Colon (tissue), 2 donors: ENCODE measurements around the gene OVOL3.
"Not testable (repeated sequence)": the region's sequence is repeated elsewhere in the genome, so short reads cannot be mapped to it uniquely, and the experiment has no call there.

Source experiments
- FAIRE-seq: peaks from 2 replicates; lab custom pipeline; 2012; peaks lifted over from hg19 to GRCh38; lab: Jason Lieb, UNC
- donor health status: control.
- donor health status: control.

Gene OVOL3

DNA sequence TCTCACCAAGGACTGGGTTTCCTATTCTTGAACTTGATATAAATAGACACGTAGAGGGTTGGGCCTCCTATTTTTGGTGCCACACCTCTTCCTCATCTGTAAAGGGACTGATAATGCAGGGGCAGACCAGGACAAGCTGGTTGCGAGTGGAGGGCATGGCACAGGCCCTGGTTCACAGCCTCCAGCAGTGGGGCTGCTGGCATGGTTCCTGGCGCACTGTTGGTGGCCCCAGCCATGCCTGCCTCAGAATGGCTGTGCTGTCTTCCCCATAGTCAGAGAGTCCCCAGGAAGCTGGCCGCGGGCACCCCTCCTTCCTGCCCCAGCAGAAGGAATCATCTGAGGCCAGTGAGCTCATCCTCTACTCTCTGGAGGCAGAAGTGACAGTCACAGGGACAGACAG, 10.5 kb upstream of the OVOL3 start:
- FAIRE-seq, result no peak

DNA sequence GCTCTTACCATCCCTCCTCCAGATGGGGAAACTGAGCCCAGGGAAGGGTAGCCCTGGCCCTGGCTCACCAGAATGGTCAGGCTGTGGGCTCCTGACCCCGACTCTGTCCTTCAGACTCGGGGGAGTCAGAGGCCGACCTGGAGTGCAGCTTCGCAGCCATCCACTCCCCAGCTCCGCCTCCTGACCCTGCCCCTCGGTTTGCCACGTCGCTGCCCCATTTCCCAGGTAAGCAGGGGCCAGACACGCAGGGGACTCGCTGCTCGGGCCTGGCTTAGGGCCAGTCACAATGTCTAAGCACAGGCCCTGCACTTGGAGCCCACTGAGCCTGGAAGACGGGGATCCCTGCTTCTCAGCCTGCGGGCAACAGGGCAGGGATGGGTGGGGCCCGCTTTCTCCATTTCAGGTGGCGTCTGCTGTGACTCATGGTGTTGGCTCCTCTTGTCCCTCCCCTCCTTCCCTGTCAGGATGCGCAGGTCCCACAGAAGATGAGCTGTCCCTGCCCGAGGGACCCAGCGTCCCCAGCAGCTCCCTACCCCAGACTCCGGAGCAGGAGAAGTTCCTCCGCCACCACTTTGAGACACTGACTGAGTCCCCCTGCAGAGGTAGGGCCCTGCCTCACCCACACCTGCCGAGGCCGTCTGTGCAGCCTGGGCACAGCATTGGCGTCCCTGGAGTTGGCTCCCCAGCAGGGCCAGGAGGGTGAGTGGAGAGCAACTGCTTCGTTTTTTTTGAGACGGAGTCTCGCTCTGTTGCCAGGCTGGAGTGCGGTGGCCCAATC, 9.2 kb upstream of the OVOL3 start:
- no peak for FAIRE-seq

DNA sequence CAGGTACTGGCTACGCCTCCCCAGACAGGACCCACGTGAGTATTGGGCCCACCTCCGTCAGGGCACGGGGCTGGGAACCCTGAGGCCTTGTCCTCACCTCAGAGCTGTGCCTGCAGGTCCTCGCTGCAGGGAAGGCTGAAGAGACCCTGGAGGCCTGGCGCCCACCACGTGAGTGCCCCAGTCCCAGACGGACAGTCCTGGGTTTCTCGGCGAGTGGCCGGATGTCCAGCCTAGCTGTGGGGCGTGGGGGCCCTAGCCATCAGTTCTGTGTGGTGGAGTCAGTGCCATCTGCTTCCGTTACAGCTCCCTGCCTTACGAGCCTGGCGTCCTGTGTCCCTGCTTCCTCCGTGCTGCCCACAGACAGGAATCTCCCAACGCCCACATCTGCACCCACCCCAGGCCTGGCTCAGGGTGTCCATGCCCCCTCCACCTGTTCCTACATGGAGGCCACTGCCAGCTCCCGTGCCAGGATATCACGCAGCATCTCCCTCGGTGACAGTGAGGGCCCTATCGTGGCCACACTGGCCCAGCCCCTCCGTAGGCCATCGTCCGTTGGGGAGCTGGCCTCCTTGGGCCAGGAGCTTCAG, 7.8 kb upstream of the OVOL3 start:
- FAIRE-seq, result no peak

DNA sequence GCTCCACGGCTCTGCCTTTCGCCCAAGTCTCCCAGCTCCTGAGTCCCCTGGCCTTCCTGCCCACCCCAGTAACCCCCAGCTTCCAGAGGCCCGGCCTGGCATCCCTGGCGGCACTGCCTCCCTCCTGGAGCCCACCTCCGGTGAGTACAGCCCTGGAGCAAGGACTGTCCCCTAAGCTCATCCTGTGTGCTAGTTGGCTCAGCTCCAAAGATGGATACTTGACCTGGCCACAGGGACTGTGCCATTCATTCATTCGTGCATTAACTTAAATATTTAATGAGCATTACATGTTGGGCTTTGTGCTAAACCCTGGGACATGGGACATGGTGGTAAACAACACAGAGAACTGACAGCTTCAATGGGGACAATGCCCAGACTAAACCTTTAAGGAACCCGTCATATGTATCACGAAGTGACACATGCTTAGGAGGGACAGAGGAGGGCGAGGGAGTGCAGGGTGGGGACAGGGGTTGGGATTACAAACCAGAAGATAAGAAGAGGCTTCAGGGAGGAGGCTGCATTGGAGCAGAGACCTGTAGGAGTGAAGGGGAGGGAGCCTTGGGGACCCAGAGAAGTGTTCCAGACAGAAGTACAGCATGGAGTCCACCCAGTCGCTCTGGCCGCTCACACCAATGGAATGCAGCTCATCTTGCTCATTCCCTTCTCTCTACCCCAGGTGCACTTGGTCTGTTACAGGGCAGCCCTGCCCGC, 6.9 kb upstream of the OVOL3 start:
- FAIRE-seq, result no peak

DNA sequence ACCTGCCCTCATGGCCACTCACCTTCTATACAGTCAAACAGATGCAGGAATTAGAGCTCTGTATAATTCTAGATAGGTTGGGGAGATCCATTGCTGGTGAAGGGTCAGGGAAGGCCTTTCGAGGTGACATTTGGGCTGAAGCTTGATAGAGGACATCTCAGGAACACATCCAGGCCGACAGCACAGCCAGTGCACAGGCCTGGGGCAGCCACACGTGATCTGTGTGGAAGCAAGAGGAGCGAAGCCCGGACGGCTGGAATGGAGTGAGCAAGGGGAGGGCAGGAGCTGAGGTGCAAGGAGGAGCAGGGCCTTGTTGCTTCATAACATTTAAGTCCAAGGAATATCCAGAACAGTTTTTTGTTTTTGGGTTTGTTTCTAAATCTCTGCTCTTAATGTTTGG, 4.5 kb upstream of the OVOL3 start:
- no peak for FAIRE-seq

DNA sequence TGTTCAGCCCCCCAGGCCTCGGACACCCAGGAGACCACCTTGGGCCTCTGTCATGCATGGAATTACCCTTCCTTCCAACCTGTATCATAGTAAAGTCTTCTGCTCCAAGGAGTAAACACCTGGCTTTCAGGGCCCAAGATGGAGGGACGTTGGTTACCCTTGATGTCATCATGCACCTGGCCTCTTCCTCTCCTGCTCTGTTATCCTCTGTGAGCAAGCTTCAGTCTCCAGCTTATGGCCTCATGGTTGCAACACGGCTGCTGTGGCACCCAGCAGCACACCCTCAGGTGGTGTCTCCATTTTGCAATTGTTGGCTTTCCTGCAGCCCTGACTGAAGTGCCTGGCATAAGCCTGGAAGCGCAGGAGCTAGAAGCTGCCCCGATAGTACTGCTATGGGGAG, 4.0 kb upstream of the OVOL3 start:
- no peak for FAIRE-seq

DNA sequence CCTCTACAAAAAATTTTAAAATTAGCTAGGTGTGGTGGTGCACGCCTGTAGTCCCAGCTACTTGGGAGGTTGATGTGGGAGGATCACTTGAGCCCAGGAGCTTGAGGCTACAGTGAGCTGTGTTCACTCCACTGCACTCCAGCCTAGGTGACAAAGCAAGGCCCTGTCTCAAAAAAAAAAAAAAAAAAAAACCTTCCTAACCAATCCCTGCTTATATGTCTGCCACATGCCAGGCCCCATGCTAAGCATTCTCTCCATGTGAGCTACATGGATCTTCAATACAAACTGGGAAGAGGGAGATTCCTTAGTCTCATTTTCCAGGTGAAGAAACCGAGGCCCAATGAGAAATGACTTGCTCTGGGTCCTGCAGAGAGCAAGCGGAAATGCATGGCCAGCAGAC, 2.3 kb upstream of the OVOL3 start:
- FAIRE-seq, result no peak

DNA sequence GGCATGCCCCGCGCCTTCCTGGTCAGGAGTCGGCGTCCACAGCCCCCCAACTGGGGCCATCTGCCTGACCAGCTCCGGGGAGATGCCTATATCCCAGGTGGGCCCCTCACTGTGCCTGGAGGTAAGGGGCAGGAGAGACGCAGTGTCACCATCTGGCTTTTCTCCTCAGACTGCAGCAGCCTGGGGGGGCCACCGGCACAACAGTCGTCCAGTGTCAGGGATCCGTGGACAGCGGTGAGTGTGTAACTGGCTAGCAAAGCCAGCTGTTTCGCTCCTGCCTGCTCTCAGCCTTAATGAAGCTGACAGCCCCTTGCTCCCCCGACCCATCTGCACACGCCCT, 227 bp downstream of the OVOL3 start:
- FAIRE-seq, result no peak

DNA sequence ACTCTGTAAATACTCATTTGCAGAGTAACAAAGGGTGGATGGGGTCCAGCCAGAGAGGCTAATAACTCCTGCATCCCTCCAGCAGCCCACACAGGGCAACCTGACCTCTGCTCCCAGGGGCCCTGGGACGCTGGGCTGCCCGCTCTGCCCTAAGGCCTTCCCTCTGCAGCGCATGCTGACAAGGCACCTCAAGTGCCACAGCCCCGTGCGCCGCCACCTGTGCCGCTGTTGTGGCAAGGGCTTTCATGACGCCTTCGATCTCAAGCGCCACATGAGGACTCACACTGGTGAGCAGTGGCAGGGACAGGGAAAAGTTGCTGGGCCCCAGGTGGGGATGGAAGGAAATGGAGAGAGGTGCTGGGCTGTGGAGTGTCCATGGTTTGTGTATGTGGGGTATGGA, 1.7 kb downstream of the OVOL3 start:
- no peak for FAIRE-seq

DNA sequence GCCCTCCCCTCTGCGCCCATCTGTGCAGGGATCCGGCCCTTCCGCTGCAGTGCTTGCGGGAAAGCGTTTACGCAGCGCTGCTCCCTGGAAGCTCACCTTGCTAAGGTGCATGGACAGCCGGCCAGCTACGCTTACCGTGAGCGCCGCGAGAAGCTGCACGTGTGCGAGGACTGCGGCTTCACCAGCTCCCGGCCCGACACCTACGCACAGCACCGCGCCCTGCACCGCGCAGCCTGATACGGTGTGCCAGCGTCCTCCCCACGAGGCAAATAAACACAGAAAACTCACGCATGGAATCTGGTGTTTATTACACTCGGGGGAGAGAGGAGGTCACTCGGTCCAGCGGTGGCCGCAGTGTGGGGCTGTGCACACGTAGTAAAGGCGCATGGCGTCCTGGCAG, 2.5 kb downstream of the OVOL3 start:
- FAIRE-seq, result no peak

DNA sequence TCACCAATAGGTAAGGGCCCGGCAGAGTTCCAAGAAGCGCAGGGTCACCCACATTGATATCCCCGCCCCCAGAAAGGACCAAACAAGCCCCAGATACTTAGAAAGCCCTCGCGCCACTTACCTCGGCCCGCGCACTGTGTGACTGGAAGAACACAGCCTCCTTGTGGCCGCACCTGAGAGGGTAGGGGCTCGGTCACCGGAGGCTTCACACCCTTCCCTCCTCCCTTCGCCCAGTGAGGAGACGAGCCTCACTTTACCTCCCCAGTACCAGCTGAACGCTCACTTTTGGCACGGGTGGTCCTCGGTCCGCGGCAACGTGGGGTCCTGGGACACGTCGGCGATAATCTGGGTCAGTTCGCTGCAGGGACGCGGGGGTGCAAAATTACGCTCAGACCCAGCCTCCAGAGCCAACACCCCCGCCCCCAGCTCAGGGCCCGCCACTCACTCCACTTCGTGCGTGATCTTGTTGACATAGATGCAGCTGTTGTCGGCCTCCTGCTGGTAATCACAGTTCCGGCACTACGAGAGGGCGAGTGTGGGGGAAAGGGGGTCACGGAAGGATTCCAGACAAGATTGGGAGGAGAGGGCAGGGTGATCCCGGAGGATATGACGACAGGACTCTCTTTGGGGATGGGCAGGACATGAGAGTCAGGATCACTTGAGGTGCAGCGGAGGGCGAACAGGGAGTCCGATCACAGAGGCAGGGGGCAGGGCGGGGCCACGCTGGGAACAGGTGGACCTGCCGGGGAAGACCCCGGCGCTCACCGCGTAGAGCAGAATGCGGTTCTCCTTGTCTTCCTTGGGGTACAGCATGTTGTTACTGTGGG, 3.2 kb downstream of the OVOL3 start:
- FAIRE-seq, result no peak

DNA sequence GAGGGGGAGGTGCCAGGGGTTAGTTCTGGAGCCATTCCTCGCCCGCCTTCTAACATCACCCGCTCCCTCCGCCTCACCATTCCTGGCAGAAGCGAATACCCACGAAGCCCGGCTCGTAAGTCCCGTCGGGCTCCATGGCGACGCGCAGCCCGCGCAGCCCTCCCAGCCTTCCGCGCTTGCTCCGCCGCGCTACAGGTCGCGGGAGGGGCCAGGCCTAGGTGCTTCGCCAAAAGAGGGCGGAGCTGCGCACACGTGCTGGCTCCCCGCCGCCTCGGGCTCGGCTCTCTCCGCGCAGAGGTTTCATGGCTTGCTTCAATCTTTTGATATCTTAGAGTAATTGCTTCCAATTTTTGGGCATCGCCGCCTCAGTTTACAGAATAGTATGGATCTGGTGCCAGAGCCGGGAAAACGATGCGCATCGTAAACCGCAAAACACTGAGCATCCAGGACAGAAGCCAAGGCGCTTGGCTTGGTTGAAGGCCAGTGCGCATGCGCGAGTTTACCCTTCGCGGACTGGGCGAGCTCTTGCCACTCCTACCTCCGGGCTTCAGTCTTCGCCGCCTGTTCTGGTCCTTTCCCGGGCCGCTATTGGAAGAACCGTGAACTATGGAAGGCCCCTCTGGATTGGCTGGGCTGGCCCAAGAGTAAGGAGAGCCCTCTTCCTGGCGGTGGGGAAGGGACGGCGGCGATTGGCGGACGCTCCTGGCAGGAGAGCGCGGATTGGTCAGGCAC, 3.9 kb downstream of the OVOL3 start, which contains the start of gene POLR2I:
Gene POLR2I (minus strand): TSS at position 155 of the 732 bp plus-strand sequence. CDS start 19 bp downstream, at position 136.
- peak; percentile 68 for FAIRE-seq

DNA sequence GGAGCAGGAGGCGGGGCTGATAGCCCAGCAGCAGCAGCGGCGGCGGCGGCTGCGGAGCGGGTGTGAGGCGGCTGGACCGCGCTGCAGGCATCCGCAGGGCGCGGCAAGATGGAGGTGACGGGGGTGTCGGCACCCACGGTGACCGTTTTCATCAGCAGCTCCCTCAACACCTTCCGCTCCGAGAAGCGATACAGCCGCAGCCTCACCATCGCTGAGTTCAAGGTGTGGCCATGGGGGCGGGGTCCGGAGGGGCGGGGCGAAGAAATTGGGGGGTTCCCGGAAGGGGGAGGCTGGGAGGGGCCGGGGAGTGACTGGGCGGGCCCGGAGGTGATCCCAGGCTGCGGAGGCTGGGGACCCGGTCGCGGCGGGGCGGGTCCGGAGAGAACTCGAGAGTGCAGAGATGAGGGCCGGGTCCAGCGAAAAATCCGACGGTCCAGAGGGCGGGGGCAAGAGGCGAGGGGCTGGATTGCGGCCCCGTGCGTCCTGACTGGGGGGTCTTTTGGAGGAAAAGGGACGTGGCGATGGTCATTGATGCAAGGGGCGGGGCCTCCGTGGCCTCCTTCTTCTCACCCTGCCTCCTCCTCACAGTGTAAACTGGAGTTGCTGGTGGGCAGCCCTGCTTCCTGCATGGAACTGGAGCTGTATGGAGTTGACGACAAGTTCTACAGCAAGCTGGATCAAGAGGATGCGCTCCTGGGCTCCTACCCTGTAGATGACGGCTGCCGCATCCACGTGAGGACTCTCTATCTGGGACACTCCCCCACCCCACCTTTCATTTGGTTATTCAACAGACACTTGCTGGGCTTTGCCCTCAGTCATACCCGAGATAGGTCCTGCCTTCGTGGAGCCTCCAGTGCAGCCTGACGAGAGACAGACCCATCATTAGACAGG, 4.8 kb downstream of the OVOL3 start, which contains the start of gene TBCB:
Gene TBCB (plus strand): TSS at position 16 of the 891 bp plus-strand sequence. CDS start 93 bp downstream, at position 109.
- no peak for FAIRE-seq

DNA sequence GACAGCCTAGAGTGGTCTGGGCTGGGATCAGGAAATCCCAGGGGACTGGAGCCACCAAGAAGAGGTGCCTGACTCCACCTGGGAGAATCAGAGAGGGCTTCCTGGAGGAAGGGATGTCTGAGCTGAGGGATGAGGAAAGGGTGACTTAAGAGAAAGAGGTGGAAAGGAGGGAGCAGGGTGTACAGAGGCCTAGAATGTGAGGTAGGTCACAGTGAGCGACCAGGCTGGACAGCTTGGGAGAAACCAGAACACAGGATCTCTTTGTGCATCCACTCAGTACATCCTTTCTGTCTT, 5.3 kb downstream of the OVOL3 start:
- no peak for FAIRE-seq

DNA sequence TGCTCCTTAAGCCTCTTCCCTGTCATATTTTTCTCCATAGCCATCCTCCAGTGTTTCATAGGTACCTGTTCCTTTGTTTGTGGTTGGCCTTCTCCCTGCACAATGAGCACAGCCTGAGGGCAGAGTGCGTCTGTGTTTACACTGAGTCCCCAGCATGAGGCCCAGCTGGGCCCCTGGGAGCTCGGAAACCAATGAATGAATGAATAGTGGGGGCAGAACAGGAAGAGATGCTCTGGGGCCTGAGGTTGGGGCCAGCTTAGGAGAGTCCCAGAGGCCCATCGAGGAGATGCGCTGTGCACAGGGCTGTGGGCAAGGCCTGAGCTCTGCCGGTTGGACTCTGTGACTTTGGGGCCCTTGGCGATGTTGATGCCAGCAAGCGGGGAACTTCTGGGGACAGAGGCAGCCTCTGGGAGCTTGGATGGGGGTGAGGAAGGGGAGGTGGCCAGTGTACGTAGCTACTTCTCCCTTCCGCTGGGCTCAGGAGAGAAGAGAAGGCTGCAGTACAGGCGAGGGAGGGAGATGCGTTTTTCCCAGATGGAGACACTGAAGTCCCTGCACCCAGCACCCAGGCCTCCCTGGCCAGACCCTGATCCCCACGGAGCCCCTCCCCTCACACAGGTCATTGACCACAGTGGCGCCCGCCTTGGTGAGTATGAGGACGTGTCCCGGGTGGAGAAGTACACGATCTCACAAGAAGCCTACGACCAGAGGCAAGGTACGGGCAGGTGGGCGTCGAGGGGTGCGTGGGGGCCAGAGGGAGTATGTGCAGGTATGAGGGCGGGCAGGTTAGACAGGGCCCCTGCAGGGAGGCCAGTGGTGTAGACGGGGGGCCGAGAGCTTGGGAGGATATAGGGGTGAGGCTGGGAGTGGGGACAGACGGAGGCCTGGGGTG, 9.4 kb downstream of the OVOL3 start:
- FAIRE-seq, result no peak

DNA sequence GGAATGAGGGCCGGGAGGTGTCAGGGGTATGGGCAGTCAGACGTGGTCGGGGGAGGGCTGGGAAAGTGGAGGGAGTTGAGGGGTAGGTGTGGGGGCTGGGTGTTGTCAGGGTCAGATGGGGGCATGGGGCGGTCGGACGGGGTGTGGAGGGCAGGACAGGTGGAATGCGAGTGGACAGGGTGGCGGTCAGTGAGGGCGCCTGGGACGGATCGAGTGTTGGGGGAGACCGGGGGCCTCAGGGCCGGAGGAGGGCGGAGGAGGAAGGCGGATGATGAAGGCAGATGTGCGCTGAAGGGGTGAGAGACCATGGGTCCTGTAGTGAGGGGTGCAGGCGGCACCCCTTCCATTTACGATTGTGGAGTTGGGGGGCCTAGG, 10.0 kb downstream of the OVOL3 start:
- no peak for FAIRE-seq

DNA sequence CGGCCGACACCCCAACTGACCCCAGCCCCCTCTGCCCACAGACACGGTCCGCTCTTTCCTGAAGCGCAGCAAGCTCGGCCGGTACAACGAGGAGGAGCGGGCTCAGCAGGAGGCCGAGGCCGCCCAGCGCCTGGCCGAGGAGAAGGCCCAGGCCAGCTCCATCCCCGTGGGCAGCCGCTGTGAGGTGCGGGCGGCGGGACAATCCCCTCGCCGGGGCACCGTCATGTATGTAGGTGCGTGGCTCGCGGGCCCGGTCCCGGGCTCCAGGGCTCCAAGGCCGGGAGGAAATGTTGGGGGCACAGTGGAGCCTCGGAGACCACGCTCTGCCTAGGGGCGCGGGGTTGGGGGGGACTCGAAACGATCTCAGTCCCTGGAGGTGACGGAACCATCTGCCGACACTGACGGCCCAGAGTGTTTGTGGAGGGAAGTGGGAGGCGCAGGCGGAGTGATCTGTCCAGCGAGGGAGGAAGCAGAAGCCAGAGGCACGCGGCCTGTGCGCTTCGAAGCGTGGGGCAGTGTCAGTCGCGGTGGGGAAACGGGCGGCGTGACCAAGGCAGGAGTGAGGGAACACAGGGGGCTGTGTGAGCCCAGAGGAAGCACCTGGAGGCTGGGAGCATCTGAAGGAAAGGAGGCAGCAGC, 10.7 kb downstream of the OVOL3 start:
- no peak for FAIRE-seq

DNA sequence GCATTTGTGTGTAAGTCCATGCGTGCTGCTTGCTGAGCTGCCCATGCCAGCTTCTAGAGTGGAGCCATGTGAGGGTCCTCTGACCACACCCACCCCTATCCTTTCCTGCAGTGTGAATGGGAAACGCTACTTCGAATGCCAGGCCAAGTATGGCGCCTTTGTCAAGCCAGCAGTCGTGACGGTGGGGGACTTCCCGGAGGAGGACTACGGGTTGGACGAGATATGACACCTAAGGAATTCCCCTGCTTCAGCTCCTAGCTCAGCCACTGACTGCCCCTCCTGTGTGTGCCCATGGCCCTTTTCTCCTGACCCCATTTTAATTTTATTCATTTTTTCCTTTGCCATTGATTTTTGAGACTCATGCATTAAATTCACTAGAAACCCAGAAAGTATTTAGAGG, 14.6 kb downstream of the OVOL3 start:
- no peak for FAIRE-seq

DNA sequence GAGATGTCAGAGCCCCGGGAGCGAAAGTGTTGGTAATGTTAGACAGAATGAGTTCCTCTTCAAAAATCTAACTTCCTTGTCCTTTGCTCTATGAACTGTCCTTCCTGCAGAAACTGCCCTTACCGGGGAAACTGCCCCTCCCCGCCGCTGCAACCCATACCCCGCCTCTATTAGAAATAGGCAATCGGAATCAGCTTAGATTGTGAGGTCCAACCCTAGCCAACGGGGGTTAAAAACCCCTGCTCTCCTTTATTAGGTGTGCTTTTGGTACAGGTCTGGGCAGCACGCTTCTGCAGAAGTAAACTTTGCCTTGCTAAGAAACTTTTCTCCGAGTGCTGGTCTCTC, 17.4 kb downstream of the OVOL3 start:
- no peak for FAIRE-seq

DNA sequence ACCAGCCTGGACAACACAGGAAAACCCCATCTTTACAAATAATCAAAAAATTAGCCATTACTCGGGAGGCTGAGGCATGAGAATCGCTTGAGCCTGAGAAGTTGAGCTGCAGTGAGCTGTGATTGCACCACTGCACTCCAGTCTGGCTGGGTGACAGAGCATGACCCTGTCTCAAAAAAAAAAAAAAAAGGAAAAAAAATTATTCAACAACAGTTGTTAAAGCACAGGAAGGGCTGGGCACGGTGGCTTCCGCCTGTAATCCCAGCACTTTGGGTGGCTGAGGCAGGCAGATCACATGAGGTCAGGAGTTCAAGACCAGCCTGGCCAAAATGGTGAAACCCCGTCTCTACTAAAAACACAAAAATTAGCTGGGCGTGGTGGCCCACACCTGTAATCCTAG, 20.3 kb downstream of the OVOL3 start:
- FAIRE-seq, result not testable (repeated sequence)
